Osteocyte (in vitro differentiated cells): Measurements from ENCODE around the gene CFP. TPM values are rescaled to one million over a fixed set of nuclear protein-coding genes. Genes with fewer than 3 reads are reported as not detected.
"Not testable (repeated sequence)": the region's sequence is repeated elsewhere in the genome, so short reads cannot be mapped to it uniquely, and the experiment has no call there.

ENCODE experiments used
- DNase-seq: peaks from one replicate; pipeline ENCODE4 v3.0.0; 2021; ENCODE audit warnings: mixed read lengths; ENCODE audit not compliant: unreplicated experiment; ENCODE audit errors: extremely low spot score
- H3K27ac Mint-ChIP-seq: one replicate; pipeline ENCODE4 v1.8.0; 2021; ENCODE audit warnings: mild to moderate bottlenecking, mixed read lengths; ENCODE audit not compliant: unreplicated experiment
- H3K27me3 Mint-ChIP-seq: one replicate; pipeline ENCODE4 v1.8.0; 2021; ENCODE audit warnings: mixed read lengths; ENCODE audit not compliant: unreplicated experiment
- H3K36me3 Mint-ChIP-seq: one replicate; pipeline ENCODE4 v1.8.0; 2021; ENCODE audit warnings: mixed read lengths; ENCODE audit not compliant: unreplicated experiment
- H3K4me1 Mint-ChIP-seq: one replicate; pipeline ENCODE4 v1.8.0; 2021; ENCODE audit warnings: mixed read lengths; ENCODE audit not compliant: unreplicated experiment
- H3K4me3 Mint-ChIP-seq: one replicate; pipeline ENCODE4 v1.8.0; 2021; ENCODE audit warnings: mild to moderate bottlenecking, moderate library complexity, mixed read lengths; ENCODE audit not compliant: unreplicated experiment
- H3K9me3 Mint-ChIP-seq: one replicate; pipeline ENCODE4 v1.8.0; 2021; ENCODE audit warnings: mixed read lengths; ENCODE audit not compliant: unreplicated experiment
- CTCF ChIP-seq: fragments of 200-600 bp; sonication (generic); IDR thresholded peaks from 2 replicates; pipeline ENCODE4 v1.5.0; 2021; ENCODE audit warnings: antibody characterized with exemption, mild to moderate bottlenecking, moderate library complexity
- total RNA-seq: library from RNA; stranded (reverse); gene quantifications from 2 replicates; pipeline ENCODE4 v1.2.1, GENCODE V29; 2021

The CFP gene
- total RNA-seq, 1 donor from 2014 or later, result 0.97 TPM

GRCh38 chrX:47607091-47607490, 22.6 kb downstream of the CFP start:
- no peaks in the 10 kb centered on the region for H3K9me3 Mint-ChIP-seq
- no peak overlapping the region for H3K4me3 Mint-ChIP-seq
- no peaks in the 10 kb centered on the region for H3K27me3 Mint-ChIP-seq
- H3K36me3 Mint-ChIP-seq, result no peaks in the 10 kb centered on the region
- peak; percentile 10 for DNase-seq
- H3K27ac Mint-ChIP-seq, result no peak overlapping the region
- peaks cover 2% of the 10 kb centered on the region for H3K4me1 Mint-ChIP-seq
- no peak for TF ChIP-seq CTCF

DNA sequence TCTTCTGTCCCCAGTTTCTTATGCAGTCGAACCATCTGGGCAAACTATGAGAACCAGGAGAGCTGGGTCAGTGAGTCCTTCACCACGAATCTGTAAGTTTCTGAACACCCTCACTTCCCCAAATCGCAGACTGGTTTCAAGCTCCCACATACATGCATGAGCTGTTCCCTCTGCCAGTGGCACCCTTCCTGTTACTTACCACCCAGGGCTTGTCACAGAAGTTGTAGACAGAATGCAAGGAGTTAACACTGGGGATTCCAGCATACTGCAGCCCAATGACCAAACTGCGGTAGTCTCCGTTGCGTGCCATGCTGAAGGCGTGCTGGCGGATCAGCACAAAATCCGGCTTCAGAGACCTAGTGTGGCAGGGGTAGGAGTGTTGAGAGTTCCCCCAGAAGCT, 24.7 kb downstream of the CFP start:
- peaks cover 2% of the 10 kb centered on the region for H3K27me3 Mint-ChIP-seq
- no peak overlapping the region for H3K4me3 Mint-ChIP-seq
- H3K27ac Mint-ChIP-seq, result no peak overlapping the region
- H3K9me3 Mint-ChIP-seq, result peaks cover 16% of the 10 kb centered on the region
- H3K36me3 Mint-ChIP-seq, result no peaks in the 10 kb centered on the region
- no peak for TF ChIP-seq CTCF
- DNase-seq, result no peak
- peaks cover 2% of the 10 kb centered on the region for H3K4me1 Mint-ChIP-seq

GRCh38 chrX:47603125-47603524, 26.6 kb downstream of the CFP start:
- H3K4me1 Mint-ChIP-seq, H3K36me3 Mint-ChIP-seq, H3K4me3 Mint-ChIP-seq, H3K27ac Mint-ChIP-seq, H3K27me3 Mint-ChIP-seq: not testable (repeated sequence)
- H3K9me3 Mint-ChIP-seq, result peaks cover 22% of the 10 kb centered on the region
- peak; percentile 5 for DNase-seq

- no peak for TF ChIP-seq CTCF
- H3K27me3 Mint-ChIP-seq, result peaks cover 8% of the 10 kb centered on the region
- no peak overlapping the region for H3K27ac Mint-ChIP-seq
- H3K36me3 Mint-ChIP-seq, result no peaks in the 10 kb centered on the region
- no peak for DNase-seq
- peaks cover 11% of the 10 kb centered on the region for H3K4me1 Mint-ChIP-seq
- no peak overlapping the region for H3K4me3 Mint-ChIP-seq
- H3K9me3 Mint-ChIP-seq, result peaks cover 40% of the 10 kb centered on the region
Measured at GRCh38 chrX:47597222-47597621, 32.5 kb downstream of the CFP start.

- no peak for TF ChIP-seq CTCF
- peaks cover 8% of the 10 kb centered on the region for H3K27me3 Mint-ChIP-seq
- H3K36me3 Mint-ChIP-seq, result no peaks in the 10 kb centered on the region
- peaks cover 34% of the 10 kb centered on the region for H3K9me3 Mint-ChIP-seq
- peak overlapping the region; percentile 70 for H3K27ac Mint-ChIP-seq
- peaks cover 11% of the 10 kb centered on the region for H3K4me1 Mint-ChIP-seq
- peak; percentile 2 for DNase-seq
- no peak overlapping the region for H3K4me3 Mint-ChIP-seq
Measured at GRCh38 chrX:47596256-47596655, 33.5 kb downstream of the CFP start.

DNA sequence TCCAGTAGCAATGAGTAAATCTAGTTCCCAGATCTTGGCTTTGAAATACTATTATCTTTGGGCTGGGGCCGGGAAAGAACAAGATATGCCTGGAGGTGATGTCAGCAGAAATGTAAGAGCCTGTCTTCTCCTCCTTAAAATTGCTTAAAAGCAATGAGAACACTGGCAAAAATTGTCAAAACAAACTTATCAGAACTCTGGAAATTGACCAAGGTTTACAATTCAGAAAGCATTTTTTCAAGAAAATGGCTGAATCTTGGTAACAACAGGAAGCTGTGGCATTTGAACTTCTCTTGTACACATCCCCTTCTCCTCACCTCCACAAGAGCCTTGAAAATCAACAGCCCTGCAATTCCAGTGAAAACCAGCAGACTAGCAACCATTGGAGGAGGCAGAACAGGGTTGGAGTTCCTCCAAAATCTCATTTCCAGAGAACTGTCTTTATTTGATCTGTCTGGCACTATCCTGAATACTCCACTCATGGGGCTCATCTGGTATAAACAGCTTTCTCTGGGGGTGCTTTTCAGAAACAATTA, 33.9 kb downstream of the CFP start:
- peaks cover 6% of the 10 kb centered on the region for H3K27me3 Mint-ChIP-seq
- H3K4me3 Mint-ChIP-seq, result no peak overlapping the region
- TF ChIP-seq CTCF, result no peak
- peak; percentile 10 for DNase-seq
- peaks cover 11% of the 10 kb centered on the region for H3K4me1 Mint-ChIP-seq
- peak overlapping the region; percentile 70 for H3K27ac Mint-ChIP-seq
- H3K9me3 Mint-ChIP-seq, result peaks cover 30% of the 10 kb centered on the region
- no peaks in the 10 kb centered on the region for H3K36me3 Mint-ChIP-seq
